Measurements from ENCODE around the gene TFB1M.

DNA sequence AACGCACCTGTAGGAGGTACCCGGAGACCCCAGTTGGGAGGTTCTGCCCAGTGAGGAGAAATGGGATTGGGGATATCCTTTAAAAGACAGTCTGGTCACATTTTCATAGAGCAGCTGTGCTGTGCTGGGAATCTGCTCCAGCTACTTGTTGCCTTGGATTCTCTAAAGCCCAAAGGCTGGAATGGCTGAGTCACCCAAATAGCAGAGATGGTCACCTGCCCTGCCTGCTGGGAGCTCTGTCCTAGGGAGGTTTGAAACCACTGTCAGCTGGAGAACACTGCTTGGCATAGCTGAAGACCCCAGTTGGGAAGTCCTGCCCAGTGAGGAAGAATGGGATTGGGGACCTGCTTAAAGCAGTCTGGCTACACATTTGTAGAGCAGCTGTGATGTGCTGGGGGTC, 34.8 kb upstream of the TFB1M start:
- TF ChIP-seq, protein P1, sequence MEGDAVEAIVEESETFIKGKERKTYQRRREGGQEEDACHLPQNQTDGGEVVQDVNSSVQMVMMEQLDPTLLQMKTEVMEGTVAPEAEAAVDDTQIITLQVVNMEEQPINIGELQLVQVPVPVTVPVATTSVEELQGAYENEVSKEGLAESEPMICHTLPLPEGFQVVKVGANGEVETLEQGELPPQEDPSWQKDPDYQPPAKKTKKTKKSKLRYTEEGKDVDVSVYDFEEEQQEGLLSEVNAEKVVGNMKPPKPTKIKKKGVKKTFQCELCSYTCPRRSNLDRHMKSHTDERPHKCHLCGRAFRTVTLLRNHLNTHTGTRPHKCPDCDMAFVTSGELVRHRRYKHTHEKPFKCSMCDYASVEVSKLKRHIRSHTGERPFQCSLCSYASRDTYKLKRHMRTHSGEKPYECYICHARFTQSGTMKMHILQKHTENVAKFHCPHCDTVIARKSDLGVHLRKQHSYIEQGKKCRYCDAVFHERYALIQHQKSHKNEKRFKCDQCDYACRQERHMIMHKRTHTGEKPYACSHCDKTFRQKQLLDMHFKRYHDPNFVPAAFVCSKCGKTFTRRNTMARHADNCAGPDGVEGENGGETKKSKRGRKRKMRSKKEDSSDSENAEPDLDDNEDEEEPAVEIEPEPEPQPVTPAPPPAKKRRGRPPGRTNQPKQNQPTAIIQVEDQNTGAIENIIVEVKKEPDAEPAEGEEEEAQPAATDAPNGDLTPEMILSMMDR (IDR thresholded peaks at IDR 0.05), result no peak
- TF ChIP-seq ZFX (IDR thresholded peaks at IDR 0.05; ENCODE audit: borderline replicate concordance), result no peak

Data from 22Rv1 (cell line).